Umbilical cord (tissue), 2 donors: ENCODE measurements around the gene CD38. TPM values are rescaled to one million over a fixed set of nuclear protein-coding genes. Genes with fewer than 3 reads are reported as not detected.
"Not testable (repeated sequence)": the region's sequence is repeated elsewhere in the genome, so short reads cannot be mapped to it uniquely, and the experiment has no call there.

Experiments
- DNase-seq: peaks from one replicate; pipeline ENCODE4 v3.0.0-alpha.2; 2015; ENCODE audit warnings: low spot score
- total RNA-seq: library from RNA; depleted of rRNA; stranded (reverse); fragments of >200 nt; gene quantifications from one replicate; pipeline ENCODE4 v1.2.3, GENCODE V29; 2014; ENCODE audit warnings: low replicate concordance; ENCODE audit not compliant: insufficient read depth

The CD38 gene
- total RNA-seq: 9.6 TPM

DNA sequence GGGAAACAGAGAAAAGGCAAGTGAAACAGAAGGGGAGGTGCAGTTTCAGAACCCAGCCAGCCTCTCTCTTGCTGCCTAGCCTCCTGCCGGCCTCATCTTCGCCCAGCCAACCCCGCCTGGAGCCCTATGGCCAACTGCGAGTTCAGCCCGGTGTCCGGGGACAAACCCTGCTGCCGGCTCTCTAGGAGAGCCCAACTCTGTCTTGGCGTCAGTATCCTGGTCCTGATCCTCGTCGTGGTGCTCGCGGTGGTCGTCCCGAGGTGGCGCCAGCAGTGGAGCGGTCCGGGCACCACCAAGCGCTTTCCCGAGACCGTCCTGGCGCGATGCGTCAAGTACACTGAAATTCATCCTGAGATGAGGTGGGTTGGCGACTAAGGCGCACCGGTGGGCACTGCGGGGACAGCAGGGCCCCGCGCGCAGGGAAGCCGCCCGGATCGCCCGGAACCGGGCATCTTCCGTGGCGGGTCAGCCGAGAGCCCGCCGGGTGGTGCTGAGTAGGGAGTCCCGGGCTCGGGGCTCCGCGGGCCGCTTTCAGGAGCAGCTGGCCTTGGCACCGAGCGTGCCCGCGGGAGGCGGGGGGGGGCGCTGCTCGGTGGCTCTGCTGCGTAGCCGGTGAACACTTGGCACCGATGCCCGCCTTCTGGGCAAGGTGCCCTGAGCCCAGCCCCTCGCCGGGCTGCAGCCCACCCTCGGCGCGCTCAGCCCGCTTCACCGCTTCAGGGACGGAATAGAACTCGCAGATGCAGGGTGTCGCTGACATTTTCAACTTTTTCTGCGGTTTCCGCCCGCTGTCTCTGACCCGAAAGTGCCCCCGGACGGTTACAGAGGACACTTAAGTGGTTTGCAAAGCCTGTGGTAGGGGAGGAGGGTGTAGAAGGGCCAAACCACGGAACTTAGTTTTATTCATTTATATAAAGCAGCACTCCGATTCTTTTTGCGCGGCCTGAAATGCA lies at the start of gene CD38:
CD38 (plus strand) TSS at position 40 of the 953 bp plus-strand sequence; CDS start at position 127, 87 bp downstream.
- peak; percentile 5 for DNase-seq

DNA sequence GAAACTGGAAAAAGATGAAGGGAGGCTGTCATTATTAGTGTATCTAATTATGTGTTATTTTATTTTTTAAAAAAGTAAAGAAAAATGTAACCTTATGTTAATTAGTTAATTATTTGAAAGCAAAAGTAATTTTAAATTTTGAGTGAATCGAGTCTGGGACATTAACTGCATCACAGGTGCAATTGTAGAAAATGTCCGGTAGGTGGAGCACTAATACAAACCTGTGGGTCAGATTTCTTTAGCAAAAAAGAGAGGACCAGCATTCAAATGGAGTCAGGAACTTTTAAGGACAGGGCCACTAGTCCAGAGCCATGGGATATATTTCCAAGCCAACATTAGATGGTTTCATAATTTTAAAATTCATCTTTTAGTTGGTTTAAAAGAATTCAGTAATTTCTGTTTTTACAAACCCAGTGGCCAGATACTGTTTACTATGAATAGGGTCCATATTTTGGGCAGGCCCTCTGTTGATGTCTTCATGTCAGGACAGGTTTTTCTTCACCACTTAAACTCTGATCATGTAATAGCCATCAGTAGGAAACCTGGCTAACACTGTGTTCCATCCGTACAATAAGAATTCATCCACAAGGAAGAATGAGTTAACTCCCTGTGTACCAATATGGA lies 48.1 kb upstream of the CD38 start:
- no peak for DNase-seq

DNA sequence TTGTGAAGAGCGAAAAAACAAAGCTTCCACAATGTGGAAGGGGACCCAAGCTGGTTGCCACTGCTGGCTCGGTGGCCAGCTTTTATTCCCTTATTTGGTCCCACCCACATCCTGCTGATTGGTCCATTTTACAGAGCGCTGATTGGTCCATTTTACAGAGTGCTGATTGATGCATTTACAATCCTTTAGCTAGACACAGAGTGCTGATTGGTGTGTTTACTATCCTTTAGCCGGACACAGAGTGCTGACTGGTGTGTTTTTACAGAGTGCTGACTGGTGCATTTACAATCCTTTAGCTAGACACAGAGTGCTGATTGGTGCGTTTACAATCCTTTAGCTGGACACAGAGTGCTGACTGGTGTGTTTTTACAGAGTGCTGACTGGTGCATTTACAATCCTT lies 45.1 kb upstream of the CD38 start:
- DNase-seq: not testable (repeated sequence)

DNA sequence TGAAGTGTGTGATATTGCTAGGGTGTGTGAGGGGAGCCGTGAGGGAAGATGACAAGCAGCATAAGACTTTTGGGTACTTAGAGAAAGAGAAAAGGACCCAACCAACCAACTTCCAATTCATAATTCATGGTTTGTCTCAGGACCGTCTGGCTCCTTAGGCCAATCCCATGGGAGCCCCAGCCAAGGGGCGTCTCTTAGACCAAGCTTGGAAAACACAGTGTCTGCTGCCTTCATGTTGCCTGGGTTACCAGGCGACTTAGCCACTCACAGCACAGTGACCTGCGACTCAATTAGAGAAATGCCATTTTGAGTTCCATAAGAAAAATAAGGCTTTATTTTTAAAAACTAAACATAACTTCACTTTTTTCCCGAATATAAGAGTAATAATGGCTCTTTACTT lies 42.6 kb upstream of the CD38 start:
- no peak for DNase-seq

DNA sequence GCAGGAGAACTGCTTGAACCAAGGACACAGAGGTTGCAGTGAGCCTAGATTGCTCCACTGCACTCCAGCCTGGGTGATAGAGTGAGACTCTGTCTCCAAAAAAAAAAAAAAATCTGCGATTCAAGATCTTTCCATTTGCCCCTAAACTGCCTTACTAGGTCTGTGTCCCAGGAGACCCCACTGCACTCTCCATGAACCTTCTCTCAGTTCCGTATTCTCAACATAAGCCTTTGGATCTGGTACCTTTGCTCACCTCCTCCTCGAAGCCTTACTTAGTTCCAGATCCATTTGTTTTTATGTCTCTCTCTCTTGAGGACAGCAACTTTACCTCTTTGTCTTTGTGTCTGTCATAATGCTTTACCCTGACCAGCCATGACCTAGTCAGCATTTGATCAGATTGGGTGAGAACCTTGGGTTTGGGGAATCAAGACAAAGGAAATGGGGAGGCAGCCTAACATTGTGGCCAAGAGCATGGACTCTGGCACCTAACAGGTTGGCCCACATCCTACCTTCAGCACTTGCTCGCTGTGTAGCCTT lies 41.5 kb upstream of the CD38 start:
- no peak for DNase-seq

DNA sequence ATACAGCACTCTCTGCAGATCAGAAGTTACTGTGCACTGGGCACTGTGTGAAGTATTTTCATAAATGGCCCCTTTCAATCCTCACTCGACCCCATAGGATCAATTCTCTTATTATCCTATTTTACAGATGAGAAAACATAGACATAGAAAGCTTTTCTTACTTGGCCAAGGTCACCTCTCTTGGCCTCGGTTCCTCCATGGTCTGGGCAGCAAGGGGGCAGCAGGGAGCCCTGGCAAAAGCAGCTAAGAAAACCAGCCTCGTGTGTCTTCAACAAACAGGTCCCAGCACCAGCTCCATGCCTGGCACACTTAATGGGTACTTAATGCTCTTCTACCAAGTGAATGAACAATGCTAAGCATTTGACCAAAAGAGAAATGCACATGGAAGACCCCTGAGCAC lies 40.9 kb upstream of the CD38 start:
- no peak for DNase-seq

DNA sequence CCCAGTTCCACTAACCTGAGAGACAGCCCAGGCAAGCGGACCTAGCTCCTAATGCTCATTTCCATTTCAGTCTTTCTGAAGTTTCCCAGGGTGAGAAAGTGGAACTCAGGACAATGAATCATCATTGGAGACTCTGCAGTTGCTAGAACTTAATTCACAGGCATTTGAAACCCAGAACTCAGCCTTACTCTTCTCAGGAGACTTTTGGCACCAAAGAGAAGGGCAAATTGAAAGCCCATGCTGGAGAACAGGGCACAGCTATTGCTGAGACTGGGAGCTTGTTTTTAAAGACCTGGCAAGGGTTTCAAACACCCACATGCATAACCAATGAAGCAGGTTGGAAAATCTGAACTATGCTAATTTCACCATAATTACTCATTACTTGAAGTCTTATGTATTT lies 39.3 kb upstream of the CD38 start:
- no peak for DNase-seq

DNA sequence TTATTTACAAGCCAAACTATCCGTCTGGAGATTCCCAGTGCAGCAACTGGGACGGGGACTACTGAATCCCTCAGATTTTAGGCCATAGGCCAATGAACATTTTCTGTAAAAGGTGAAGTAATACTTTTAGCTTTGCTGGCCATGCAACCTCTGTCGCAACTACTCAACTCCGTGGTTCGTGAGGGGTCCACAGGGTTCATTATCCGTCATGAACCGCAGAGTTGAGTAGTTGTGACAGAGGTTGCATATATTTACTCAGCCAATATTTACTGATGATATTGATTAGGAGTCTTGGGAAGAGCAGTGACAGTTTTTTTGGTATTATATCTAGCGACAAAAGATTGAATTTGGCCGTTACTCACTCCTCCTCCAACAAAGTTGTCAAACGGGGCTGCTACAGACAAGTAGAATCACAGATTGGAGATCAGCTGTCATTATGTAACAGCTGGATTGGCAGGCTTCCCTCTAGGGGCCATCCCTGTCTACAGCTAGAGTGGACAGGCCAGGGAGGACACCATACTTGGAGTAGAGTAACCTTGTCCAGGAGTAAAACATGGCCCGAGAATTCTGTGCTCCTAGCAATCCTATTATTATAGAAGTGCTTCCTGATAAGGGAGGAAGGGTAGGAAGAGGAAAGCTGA lies 37.2 kb upstream of the CD38 start:
- no peak for DNase-seq

DNA sequence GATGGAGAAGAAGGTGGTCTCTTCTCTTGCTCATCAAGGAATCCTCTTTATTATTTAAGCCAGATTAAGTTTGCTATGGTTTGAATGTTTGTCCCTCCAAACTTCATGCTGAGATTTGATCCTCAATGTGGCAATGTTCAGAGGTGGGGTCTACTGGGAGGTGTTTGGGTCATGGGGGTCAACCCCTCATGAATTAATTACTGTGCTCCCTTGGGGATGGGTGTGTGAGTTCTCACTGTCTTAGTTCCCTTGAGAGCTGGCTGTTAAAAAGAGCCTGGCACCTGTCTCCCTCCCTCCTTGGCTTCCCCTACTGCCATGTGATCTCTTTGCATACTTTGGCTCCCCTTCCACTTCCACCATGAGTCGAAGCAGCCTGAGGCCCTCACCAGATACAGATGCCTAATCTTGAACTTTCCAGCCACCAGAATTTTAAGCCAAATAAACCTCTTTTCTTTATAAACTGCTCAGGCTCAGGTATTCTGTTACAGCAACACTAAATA lies 36.0 kb upstream of the CD38 start:
- DNase-seq: no peak

DNA sequence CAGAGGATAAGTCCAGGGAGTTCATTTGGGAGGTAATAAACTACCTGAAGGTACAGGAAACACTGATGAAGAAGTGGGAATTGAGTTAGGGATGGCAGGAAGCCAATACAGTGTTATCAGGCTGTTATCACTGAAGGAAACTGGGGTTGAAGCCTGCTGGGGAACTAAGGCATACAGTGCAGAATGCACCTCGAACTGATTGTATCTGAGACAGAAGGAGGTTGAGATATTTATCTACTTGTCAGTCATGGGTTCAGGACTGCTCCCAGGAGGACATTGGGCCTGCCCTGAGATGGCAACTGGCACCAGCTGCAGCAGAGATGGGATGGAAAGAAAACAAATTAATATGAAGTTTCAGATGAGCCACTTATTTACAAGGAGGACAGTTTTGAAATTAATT lies 35.5 kb upstream of the CD38 start:
- DNase-seq: no peak

DNA sequence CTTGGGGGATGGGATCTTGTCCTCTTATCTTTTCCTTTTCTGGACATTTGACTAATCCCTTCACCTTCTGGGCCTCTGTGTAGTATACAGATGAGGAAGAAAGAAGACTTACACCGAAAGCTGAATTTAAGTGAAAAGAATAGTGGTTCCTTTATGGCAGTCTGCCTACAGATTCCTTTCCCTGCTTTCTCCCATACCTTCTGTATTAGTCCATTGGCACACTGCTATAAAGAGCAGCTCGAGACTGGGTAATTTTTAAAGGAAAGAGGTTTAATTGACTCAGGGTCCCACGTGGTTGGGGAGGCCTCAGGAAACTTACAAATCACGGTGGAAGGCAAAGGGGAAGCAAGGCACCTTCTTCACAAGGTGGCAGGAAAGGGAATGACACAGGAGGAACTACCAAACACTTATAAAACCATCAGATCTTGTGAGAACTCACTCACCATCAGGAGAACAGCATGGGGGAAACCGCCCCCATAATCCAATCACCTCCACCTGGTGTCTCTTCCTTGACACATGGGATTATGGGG lies 34.0 kb upstream of the CD38 start:
- DNase-seq: peak; percentile 18

DNA sequence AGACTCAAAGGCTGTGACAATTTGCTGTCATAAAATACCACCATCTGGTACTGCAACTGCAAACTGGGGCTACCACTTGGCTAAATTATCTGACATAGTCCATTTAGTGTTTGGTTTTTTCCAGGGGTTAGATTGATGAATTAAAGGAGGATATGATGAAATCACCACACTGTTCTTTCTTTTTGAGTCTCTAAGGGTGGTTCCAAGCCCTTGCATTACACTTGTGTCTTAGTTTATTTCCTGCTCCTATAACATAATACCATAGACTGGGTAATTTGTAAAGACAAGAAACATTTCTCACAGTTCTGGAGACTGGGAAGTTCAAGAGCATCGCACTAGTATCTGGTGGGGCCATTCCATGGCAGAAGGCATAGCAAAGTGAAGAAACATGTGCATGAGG lies 32.0 kb upstream of the CD38 start:
- no peak for DNase-seq

DNA sequence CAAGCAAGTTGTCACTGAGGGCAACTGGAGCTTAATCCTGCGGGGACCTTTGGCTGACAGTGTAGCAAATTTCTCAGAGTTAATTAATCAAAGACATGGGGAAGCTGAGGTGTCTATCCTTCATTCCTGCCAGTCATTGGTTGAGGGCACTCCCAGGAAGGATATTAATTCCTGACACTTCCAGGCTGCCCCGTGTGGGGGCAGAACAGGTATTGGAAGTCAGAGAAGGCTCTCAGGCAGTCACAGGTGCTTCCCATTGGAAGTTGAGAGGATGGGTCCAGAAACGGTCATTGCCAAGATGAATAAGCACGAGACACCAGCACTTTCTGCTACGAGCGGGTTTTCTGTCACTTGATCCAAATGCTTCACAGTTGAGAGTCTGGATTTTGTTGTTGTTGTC lies 29.1 kb upstream of the CD38 start:
- DNase-seq: no peak

DNA sequence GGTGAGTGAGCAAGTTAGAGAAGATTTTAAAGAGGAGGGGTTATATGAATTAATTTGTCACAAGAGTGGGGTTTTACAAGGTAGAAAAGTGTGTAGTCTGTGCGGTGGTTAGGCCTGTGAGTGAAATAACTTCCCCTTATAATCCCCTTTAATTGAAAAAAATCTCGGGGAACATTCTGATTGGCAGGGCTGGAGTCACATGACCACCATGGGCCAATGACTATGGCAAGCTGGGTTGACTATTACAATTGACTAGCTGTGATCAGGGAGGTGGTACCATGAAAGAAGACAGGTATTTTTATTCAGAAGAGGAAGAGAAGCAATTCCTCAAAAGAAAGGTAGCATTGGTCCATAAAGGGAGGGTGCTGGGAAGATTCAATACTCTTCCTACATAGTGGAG lies 27.0 kb upstream of the CD38 start:
- no peak for DNase-seq

DNA sequence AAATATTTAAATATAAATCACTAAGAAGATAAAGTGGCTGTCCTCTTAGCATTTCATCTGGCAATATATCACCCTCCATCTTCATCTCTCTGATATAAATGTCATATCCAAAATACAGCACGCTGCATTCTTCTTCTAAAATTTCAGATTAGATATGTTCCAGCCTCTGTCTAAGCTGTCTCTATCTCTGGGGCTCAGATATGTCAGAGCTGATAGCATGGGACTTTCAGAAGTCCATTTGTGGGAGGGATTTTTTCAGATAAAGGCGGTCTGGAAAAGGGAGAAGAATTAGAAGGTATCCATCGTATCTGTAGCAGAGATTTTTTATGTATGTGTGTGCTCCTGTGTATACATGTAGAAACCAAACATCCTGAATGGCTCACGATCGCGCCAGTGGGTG lies 25.0 kb upstream of the CD38 start:
- peak; percentile 69 for DNase-seq

DNA sequence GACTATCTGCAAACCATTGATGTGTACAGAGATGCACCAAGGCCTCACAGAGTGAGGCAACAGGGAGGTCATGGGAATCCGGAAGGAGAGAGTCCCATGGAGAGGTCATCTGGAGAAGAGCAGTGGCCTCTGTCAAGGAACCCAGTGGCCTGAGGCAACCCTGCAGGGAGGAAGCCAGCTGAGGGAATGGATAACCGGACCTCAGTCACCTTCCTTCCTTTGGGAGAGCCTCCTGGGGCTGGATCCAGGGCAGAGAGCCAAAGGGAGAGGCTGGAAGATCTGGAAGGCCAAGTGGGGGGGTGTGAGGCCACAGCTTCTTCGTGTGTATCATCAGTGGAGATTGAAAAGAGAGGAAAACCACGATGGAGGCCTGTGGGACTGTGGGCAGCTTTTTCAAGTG lies 24.3 kb upstream of the CD38 start:
- peak; percentile 8 for DNase-seq

DNA sequence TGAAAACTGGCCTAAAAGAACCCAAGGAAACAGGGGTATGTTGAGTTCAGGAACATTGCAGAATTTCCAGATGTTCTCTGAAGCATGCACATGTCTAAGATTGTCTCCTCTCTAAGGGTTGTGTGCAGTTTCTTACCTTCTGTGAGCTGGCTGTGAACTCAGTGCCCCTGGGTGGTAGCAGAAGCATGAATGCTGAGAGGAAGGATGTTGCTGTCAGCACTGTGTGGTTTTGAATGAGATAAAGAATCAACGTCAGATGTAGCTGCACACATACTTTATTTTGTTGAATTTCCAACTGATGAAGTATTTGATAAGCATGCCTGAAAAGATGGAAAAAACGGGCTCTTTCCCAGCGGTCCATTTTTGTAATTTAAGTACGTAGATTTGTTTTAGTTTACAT lies 23.8 kb upstream of the CD38 start:
- DNase-seq: peak; percentile 8

DNA sequence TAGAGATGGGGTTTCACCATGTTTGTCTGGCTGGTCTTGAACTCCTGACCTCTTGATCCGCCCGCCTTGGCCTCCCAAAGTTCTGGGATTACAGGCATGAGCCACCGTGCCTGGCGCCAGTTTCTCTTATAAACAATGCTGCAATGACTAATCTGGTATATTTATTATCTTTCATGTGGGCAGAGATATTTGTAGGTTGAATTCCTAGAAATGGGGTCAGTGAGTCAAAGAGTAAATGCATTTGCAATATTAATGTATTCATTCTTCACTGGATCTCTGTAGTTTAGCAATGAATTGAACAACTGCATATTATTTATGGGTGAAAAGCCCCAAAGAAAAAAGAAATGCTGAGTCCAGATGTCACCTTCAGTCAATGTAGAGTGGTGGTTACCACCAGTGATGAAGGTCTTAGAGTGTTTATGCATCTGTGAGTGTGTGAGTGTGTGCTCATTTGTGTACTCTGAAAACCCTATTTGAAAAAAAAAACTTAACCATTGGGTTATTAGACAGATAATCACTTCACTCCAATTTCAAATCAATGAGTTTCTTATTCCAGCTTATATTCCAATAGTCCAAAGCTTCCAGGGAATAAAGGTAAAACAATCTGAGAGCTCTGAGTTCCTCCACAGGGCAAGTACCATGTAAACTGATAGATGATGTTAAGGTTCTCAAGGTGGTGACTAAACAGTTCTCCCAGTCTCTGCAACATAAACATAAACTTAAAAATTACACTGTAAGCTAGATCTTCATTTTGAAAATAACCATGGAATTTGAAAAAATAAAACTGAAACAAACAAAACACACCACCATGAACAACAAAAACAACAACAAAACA lies 22.6 kb upstream of the CD38 start:
- DNase-seq: no peak

DNA sequence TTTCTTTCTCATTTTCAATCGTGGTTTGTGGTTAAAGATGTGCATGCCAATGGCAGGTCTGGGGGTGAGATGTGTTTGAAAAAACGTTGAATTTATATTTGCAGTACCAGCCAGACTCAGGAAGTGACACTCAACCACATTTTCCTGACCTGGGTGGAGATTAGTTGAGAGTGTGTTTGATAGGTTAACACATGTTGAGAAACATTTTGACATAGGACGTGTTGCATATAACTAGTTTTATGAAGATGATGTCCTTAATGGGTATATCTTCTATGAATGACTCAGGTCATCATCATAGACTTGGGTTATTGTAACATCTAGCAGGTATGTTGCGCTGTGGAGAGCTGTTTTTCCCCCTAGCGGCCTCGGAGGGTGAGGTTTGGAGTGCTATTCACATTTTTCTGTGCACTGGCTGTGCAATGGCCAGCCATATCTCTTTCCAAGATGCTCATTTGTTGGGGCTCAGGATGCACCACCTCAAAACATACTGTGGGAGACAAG lies 21.7 kb upstream of the CD38 start:
- DNase-seq: no peak

DNA sequence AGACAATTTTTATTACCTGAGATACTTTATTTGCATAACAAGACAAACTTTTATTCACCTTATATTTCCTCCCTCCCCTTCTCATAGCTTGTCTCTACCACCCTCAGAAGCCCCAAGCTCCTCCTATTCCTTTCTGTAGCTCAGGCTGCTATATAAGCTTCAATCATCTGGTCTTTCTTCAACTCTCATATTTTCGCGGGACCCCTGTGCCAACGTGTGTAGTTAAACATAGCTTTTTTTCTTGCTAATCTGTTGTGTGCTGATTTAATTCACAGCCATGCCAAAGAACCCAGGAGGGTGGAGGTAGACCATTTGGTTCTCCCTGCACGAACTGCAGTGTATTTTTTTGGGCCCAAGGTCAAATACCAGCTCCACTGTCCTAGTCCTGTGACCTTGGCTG lies 21.1 kb upstream of the CD38 start:
- no peak for DNase-seq

DNA sequence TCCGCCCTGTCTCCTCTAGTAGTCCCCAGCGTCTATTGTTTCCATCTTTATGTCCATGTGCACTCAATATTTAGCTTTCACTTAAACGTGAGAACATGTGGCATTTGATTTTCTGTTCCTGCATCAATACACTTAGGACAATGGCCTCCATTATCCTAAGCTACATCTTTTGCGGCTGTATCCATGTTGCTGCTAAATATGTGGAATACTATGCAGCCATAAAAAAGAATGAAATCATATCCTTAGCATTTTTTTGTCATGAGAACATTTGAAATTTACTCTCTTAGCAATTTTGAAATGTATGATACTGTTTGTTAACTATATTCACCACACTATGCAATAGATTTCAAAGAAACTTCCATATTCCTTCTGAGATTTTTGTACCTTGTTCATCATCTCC lies 19.8 kb upstream of the CD38 start:
- no peak for DNase-seq
